HEK293 (cell line): ENCODE measurements around the gene CAMKMT.
"Not testable (repeated sequence)": the region's sequence is repeated elsewhere in the genome, so short reads cannot be mapped to it uniquely, and the experiment has no call there.

ENCODE experiments used
- CTCF ChIA-PET: fragments of 350-600 bp; formaldehyde crosslinking; extraction: SDS; loops from one replicate; lab custom pipeline; 2021; ENCODE audit warnings: antibody characterized with exemption; lab: Yijun Ruan, JAX
- POLR2A ChIA-PET: fragments of 300-600 bp; formaldehyde crosslinking; extraction: SDS; loops from one replicate; lab custom pipeline; 2020; ENCODE audit warnings: antibody characterized with exemption, inconsistent platforms; lab: Yijun Ruan, JAX
- H3K27ac ChIP-seq: fragments of 200-500 bp; sonication (Bioruptor generic); 2 replicates; pipeline ENCODE4 v1.5.1; 2014; ENCODE audit warnings: low read depth, low read length, control low read depth, inconsistent platforms; ENCODE audit errors: extremely low read depth
- H3K36me3 ChIP-seq, 2 experiments: fragments of 200-500 bp in 1 of 2; sonication (Bioruptor generic) in 1 of 2; 1 replicate in 1 of 2; 2 replicates in 1 of 2; pipeline ENCODE4 v1.5.1; 2014 to 2017; ENCODE audit warnings: inconsistent platforms in 2 of 2, low read length in 2 of 2; ENCODE audit not compliant: control insufficient read depth in 2 of 2, insufficient read depth in 1 of 2
- H3K4me1 ChIP-seq: fragments of 200-500 bp; sonication (Bioruptor generic); 2 replicates; pipeline ENCODE4 v1.5.1; 2014; ENCODE audit warnings: mild to moderate bottlenecking, low read length, inconsistent platforms; ENCODE audit not compliant: control insufficient read depth, insufficient read depth
- H3K4me3 ChIP-seq: 2 replicates; pipeline ENCODE4 v1.5.1; 2011; ENCODE audit warnings: low read depth, mild to moderate bottlenecking, control low read depth, low read length, moderate library complexity
- H3K9me3 ChIP-seq: fragments of 200-500 bp; sonication (Bioruptor generic); 2 replicates; pipeline ENCODE4 v1.5.1; 2014; ENCODE audit warnings: low read depth, low read length, inconsistent platforms; ENCODE audit not compliant: control insufficient read depth, insufficient read depth
- FEZF1 ChIP-seq: fragments of 450-650 bp; formaldehyde crosslinking; IDR thresholded peaks from 2 replicates; pipeline ENCODE4 v1.5.1; 2016; ENCODE audit warnings: missing biosample characterization, missing genetic modification characterization
- HOXC10 ChIP-seq: sonication (generic); formaldehyde crosslinking; IDR thresholded peaks from 2 replicates; pipeline ENCODE4 v1.8.1; 2023; ENCODE audit warnings: mild to moderate bottlenecking, missing genetic modification reagents
- IKZF3 ChIP-seq: fragments of 450-650 bp; IDR thresholded peaks from 2 replicates; pipeline ENCODE4 v1.5.0; 2018; ENCODE audit warnings: missing biosample characterization, mild to moderate bottlenecking, missing genetic modification characterization, moderate library complexity
- SALL2 ChIP-seq: fragments of 450-650 bp; formaldehyde crosslinking; IDR thresholded peaks from 2 replicates; pipeline ENCODE4 v1.5.0; 2017; ENCODE audit warnings: missing biosample characterization, mild to moderate bottlenecking, missing genetic modification characterization, borderline replicate concordance
- TCF7L2 ChIP-seq: IDR thresholded peaks from 2 replicates; pipeline ENCODE4 v1.6.1; 2011; ENCODE audit warnings: low read depth, mild to moderate bottlenecking, inconsistent platforms, low read length, moderate library complexity, borderline replicate concordance
- WT1 ChIP-seq: fragments of 450-650 bp; formaldehyde crosslinking; IDR thresholded peaks from 2 replicates; pipeline ENCODE4 v1.5.1; 2016; ENCODE audit warnings: missing biosample characterization, missing genetic modification characterization
- ZFHX2 ChIP-seq: fragments of 450-650 bp; formaldehyde crosslinking; conservative IDR thresholded peaks from 2 replicates; pipeline ENCODE4 v1.5.1; 2016; ENCODE audit warnings: missing biosample characterization, missing genetic modification characterization
- ZFP3 ChIP-seq: fragments of 450-650 bp; formaldehyde crosslinking; IDR thresholded peaks from 2 replicates; pipeline ENCODE4 v1.5.1; 2016; ENCODE audit warnings: low read depth, missing biosample characterization, missing genetic modification characterization
- ZFP69B ChIP-seq: fragments of 450-650 bp; formaldehyde crosslinking; IDR thresholded peaks from 2 replicates; pipeline ENCODE4 v1.5.1; 2016; ENCODE audit warnings: missing biosample characterization, missing genetic modification characterization
- ZNF121 ChIP-seq: fragments of 450-650 bp; formaldehyde crosslinking; IDR thresholded peaks from 2 replicates; pipeline ENCODE4 v1.5.1; 2016; ENCODE audit warnings: missing biosample characterization, missing genetic modification characterization
- ZNF174 ChIP-seq: fragments of 450-650 bp; formaldehyde crosslinking; IDR thresholded peaks from 2 replicates; pipeline ENCODE4 v1.5.0; 2017; ENCODE audit warnings: missing biosample characterization, mild to moderate bottlenecking, missing genetic modification characterization
- ZNF19 ChIP-seq: fragments of 450-650 bp; formaldehyde crosslinking; IDR thresholded peaks from 2 replicates; pipeline ENCODE4; 2016; ENCODE audit warnings: missing biosample characterization, missing genetic modification characterization, low read depth
- ZNF223 ChIP-seq: fragments of 450-650 bp; formaldehyde crosslinking; IDR thresholded peaks from 2 replicates; pipeline ENCODE4 v1.5.1; 2016; ENCODE audit warnings: missing biosample characterization, missing genetic modification characterization
- ZNF302 ChIP-seq: fragments of 450-650 bp; formaldehyde crosslinking; IDR thresholded peaks from 2 replicates; pipeline ENCODE4 v1.5.1; 2016; ENCODE audit warnings: missing biosample characterization, missing genetic modification characterization, low read depth
- ZNF423 ChIP-seq: fragments of 450-650 bp; formaldehyde crosslinking; IDR thresholded peaks from 2 replicates; pipeline ENCODE4 v1.5.1; 2016; ENCODE audit warnings: missing biosample characterization, missing genetic modification characterization
- ZNF521 ChIP-seq: fragments of 450-650 bp; formaldehyde crosslinking; IDR thresholded peaks from 2 replicates; pipeline ENCODE4 v1.5.1; 2017; ENCODE audit warnings: missing biosample characterization, mild to moderate bottlenecking, missing genetic modification characterization
- ZNF530 ChIP-seq: fragments of 450-650 bp; formaldehyde crosslinking; IDR thresholded peaks from 2 replicates; pipeline ENCODE4 v1.5.1; 2016; ENCODE audit warnings: low read depth, missing biosample characterization, missing genetic modification characterization
- ZNF596 ChIP-seq: fragments of 450-650 bp; IDR thresholded peaks from 2 replicates; pipeline ENCODE4 v1.5.0; 2018; ENCODE audit warnings: missing biosample characterization, mild to moderate bottlenecking, missing genetic modification characterization, moderate library complexity
- ZNF610 ChIP-seq: fragments of 450-650 bp; formaldehyde crosslinking; IDR thresholded peaks from 2 replicates; pipeline ENCODE4 v1.5.1; 2016; ENCODE audit warnings: missing biosample characterization, missing genetic modification characterization, borderline replicate concordance
- ZNF621 ChIP-seq: fragments of 450-650 bp; formaldehyde crosslinking; IDR thresholded peaks from 2 replicates; pipeline ENCODE4 v1.5.1; 2017; ENCODE audit warnings: missing biosample characterization, missing genetic modification characterization
- ZNF670 ChIP-seq: fragments of 450-650 bp; formaldehyde crosslinking; IDR thresholded peaks from 2 replicates; pipeline ENCODE4 v1.5.1; 2016; ENCODE audit warnings: missing biosample characterization, missing genetic modification characterization, low read depth
- ZSCAN5A ChIP-seq: fragments of 450-650 bp; formaldehyde crosslinking; IDR thresholded peaks from 2 replicates; pipeline ENCODE4 v1.5.1; 2016; ENCODE audit warnings: missing biosample characterization, missing genetic modification characterization
- TF ChIP-seq, protein P1 (sequence below): fragments of 450-650 bp; formaldehyde crosslinking; IDR thresholded peaks from 2 replicates; pipeline ENCODE4 v1.5.1; 2016; ENCODE audit warnings: missing biosample characterization, missing genetic modification characterization
- TF ChIP-seq, protein P2 (sequence below): fragments of 450-650 bp; formaldehyde crosslinking; IDR thresholded peaks from 2 replicates; pipeline ENCODE4 v1.5.1; 2016; ENCODE audit warnings: missing biosample characterization, missing genetic modification characterization

CAMKMT gene

GRCh38 chr2:44371445-44371844 lies 9.7 kb downstream of the CAMKMT start:
- H3K4me3 ChIP-seq = no peak overlapping the region
- TF ChIP-seq ZFP3 (tag by site-specific recombination) = no peak
- TF ChIP-seq, all 188 proteins: peak for 0
- ChIA-PET POLR2A (no interaction called here), CTCF (interaction anchor here (0.7 kb wide), 2 partner anchors 18 to 98 kb away, joined by 3 read pairs; no protein-coding TSS in a partner anchor)
- Histone ChIP-seq H3K9me3 (no peaks in the 10 kb centered on the region), H3K4me1 (peaks cover 4% of the 10 kb centered on the region; the same call in 1 of the 2 replicates), H3K27ac (no peak overlapping the region), H3K36me3 (no peaks in the 10 kb centered on the region; a peak in 1 of 3 replicates)

DNA sequence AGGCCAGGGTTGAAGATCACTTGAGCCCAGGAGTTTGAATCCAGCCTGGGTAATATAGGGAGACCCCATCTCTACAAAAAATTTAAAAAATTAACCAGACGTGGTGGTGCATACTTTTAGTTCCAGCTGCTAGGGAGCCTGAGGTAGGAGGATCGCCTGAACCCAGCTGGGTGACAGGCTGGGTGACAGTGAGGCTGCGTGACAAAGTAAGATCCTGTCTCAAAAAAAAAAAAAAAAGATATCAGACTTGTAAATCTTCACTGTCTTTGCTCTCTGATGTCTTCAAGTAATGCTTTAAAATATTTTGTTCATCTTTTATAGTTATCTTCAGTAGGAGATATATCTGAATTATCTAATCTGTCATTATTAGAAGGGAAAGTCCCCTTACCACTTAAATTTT lies 10.5 kb downstream of the CAMKMT start:
- Histone ChIP-seq H3K9me3 (no peaks in the 10 kb centered on the region), H3K4me1 (peaks cover 4% of the 10 kb centered on the region; the same call in 1 of the 2 replicates), H3K4me3 (no peak overlapping the region), H3K36me3 (no peaks in the 10 kb centered on the region; a peak in 1 of 3 replicates), H3K27ac (no peak overlapping the region)
- CTCF ChIA-PET = interaction anchor here (0.7 kb wide), 1 partner anchor 97 kb away, joined by 3 read pairs; no protein-coding TSS in a partner anchor
- no peak for TF ChIP-seq WT1 (tag by site-specific recombination)
- TF ChIP-seq ZFHX2 = no peak
- TF ChIP-seq ZNF596 = no peak
- no peak for TF ChIP-seq ZFP69B (tag by site-specific recombination)
- no peak for TF ChIP-seq ZSCAN5A (tag by site-specific recombination)
- no peak for TF ChIP-seq ZNF521
- TF ChIP-seq ZNF223 = no peak
- TF ChIP-seq IKZF3 (tag by site-specific recombination) = no peak
- no peak for TF ChIP-seq ZNF621 (tag by site-specific recombination)
- no peak for TF ChIP-seq SALL2 (tag by site-specific recombination)
- no peak for TF ChIP-seq ZNF302 (tag by site-specific recombination)
- no peak for TF ChIP-seq HOXC10 (CRISPR knock-in tag)
- no peak for TF ChIP-seq FEZF1 (tag by site-specific recombination)
- TF ChIP-seq, protein P1, sequence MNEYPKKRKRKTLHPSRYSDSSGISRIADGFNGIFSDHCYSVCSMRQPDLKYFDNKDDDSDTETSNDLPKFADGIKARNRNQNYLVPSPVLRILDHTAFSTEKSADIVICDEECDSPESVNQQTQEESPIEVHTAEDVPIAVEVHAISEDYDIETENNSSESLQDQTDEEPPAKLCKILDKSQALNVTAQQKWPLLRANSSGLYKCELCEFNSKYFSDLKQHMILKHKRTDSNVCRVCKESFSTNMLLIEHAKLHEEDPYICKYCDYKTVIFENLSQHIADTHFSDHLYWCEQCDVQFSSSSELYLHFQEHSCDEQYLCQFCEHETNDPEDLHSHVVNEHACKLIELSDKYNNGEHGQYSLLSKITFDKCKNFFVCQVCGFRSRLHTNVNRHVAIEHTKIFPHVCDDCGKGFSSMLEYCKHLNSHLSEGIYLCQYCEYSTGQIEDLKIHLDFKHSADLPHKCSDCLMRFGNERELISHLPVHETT (tag by site-specific recombination) = no peak
- TF ChIP-seq ZNF174 (tag by site-specific recombination) = no peak
- no peak for TF ChIP-seq ZNF530
- no peak for TF ChIP-seq ZNF19 (tag by site-specific recombination)
- no peak for TF ChIP-seq ZNF423 (tag by site-specific recombination)
- POLR2A ChIA-PET = no interaction called here

DNA sequence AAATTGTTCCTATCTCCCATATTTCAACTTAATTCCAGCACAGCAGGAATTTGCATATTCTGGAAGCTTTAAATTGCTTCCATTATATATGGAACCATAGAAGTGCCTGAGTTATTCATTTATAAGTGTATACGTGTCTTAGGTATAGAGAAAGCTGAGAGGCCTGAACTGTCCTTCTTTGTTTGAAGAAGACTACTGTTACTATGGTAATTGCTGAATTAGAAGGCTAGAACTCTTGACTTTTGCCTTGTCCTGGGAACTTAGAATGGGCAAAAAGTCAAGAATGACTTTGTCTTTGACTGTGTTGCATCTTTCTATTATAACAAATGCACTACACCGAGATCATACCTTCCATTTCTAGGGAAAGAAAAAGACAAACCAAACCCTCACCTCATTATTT lies 15.7 kb downstream of the CAMKMT start:
- H3K4me1 ChIP-seq = peaks cover 4% of the 10 kb centered on the region; the same call in 1 of the 2 replicates
- no peak for TF ChIP-seq ZNF610 (tag by site-specific recombination)
- TF ChIP-seq TCF7L2 = no peak
- TF ChIP-seq, protein P2, sequence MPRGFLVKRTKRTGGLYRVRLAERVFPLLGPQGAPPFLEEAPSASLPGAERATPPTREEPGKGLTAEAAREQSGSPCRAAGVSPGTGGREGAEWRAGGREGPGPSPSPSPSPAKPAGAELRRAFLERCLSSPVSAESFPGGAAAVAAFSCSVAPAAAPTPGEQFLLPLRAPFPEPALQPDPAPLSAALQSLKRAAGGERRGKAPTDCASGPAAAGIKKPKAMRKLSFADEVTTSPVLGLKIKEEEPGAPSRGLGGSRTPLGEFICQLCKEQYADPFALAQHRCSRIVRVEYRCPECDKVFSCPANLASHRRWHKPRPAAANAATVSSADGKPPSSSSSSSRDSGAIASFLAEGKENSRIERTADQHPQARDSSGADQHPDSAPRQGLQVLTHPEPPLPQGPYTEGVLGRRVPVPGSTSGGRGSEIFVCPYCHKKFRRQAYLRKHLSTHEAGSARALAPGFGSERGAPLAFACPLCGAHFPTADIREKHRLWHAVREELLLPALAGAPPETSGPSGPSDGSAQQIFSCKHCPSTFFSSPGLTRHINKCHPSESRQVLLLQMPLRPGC (tag by site-specific recombination) = no peak
- TF ChIP-seq ZNF19 (tag by site-specific recombination) = no peak
- no peak for TF ChIP-seq ZNF670
- no peak for TF ChIP-seq ZNF121 (tag by site-specific recombination)
- H3K9me3 ChIP-seq = no peaks in the 10 kb centered on the region
- ChIA-PET CTCF (interaction anchor here (0.6 to 2.1 kb wide), 4 partner anchors 15 to 1830 kb away, joined by 3 to 8 read pairs (median 3); no protein-coding TSS in a partner anchor), POLR2A (no interaction called here)
- no peak overlapping the region for H3K4me3 ChIP-seq
- H3K36me3 ChIP-seq = no peaks in the 10 kb centered on the region; a peak in 1 of 3 replicates
- H3K27ac ChIP-seq = no peak overlapping the region

GRCh38 chr2:44385226-44385625 lies 23.5 kb downstream of the CAMKMT start:
- H3K4me1 ChIP-seq = not testable (repeated sequence)
- CTCF ChIA-PET = interaction anchor here (1.2 kb wide), 1 partner anchor 570 kb away, joined by 3 read pairs; no protein-coding TSS in a partner anchor

More at GRCh38 chr2:44385226-44385625, 23.5 kb downstream of the CAMKMT start:
- H3K27ac ChIP-seq, POLR2A ChIA-PET, H3K4me3 ChIP-seq, H3K9me3 ChIP-seq, H3K36me3 ChIP-seq: not testable (repeated sequence)
